SK-N-SH (cell line): ENCODE results near the gene ADCY9.

Experiments used
- CHD2 ChIP-seq: fragments of 150-350 bp; IDR thresholded peaks from 2 replicates; pipeline ENCODE4 v1.6.1; 2018; ENCODE audit warnings: low read length; ENCODE audit not compliant: partially characterized antibody
- CTCF ChIP-seq: fragments of 200-600 bp; sonication (generic); IDR thresholded peaks from 2 replicates; pipeline ENCODE4 v1.6.1; 2017; ENCODE audit warnings: antibody characterized with exemption, mild to moderate bottlenecking, moderate library complexity
- EP300 ChIP-seq, 2 experiments: IDR thresholded peaks; 2 replicates each; pipeline versions ENCODE4 v1.4.0 to v1.6.1; 2012; ENCODE audit warnings: borderline replicate concordance in 1 of 2, low read depth in 1 of 2, low read length in 1 of 2
- FOSL2 ChIP-seq: IDR thresholded peaks from 2 replicates; pipeline ENCODE4 v1.4.0; 2012; ENCODE audit warnings: low read depth, mild to moderate bottlenecking, moderate library complexity, borderline replicate concordance
- GATA2 ChIP-seq: sonication (generic); formaldehyde crosslinking; IDR thresholded peaks from 2 replicates; pipeline ENCODE4 v1.5.0; 2020; ENCODE audit warnings: mild to moderate bottlenecking, missing genetic modification reagents
- MXI1 ChIP-seq: IDR thresholded peaks from 2 replicates; pipeline ENCODE4 v1.6.1; 2012; ENCODE audit warnings: mild to moderate bottlenecking, low read depth, low read length, improper control_type of control experiment
- POLR2AphosphoS5 ChIP-seq: IDR thresholded peaks from 2 replicates; pipeline ENCODE4 v1.6.1; 2012; ENCODE audit warnings: low read depth, low read length
- REST ChIP-seq: IDR thresholded peaks from 2 replicates; pipeline ENCODE4 v1.6.1; 2012; ENCODE audit warnings: mild to moderate bottlenecking, low read depth, low read length, moderate library complexity
- SMC3 ChIP-seq: IDR thresholded peaks from 2 replicates; pipeline ENCODE4 v1.6.1; 2012; ENCODE audit warnings: low read depth, low read length, improper control_type of control experiment
- TAF1 ChIP-seq: IDR thresholded peaks from 2 replicates; pipeline ENCODE4 v1.6.1; 2012; ENCODE audit warnings: low read depth, mild to moderate bottlenecking, low read length, moderate library complexity, borderline replicate concordance
- TCF12 ChIP-seq: IDR thresholded peaks from 2 replicates; pipeline ENCODE4 v1.4.0; 2012
- TEAD4 ChIP-seq: IDR thresholded peaks from 2 replicates; pipeline ENCODE4 v1.4.0; 2012; ENCODE audit warnings: mild to moderate bottlenecking, borderline replicate concordance; ENCODE audit not compliant: insufficient read depth
- YY1 ChIP-seq: IDR thresholded peaks from 2 replicates; pipeline ENCODE4 v1.4.0; 2012; ENCODE audit warnings: low read depth, mild to moderate bottlenecking
- ZBTB33 ChIP-seq: IDR thresholded peaks from 2 replicates; pipeline ENCODE4 v1.4.0; 2012; ENCODE audit warnings: low read depth, borderline replicate concordance

- TF ChIP-seq CTCF = no peak
- no peak for TF ChIP-seq TAF1
- no peak for TF ChIP-seq SMC3
- TF ChIP-seq YY1 = no peak
- TF ChIP-seq ZBTB33 = no peak
- no peak for TF ChIP-seq FOSL2
- TF ChIP-seq EP300 (IDR thresholded peaks at IDR 0.05; ENCODE audit: borderline replicate concordance in 1 of 2, low read depth in 1 of 2, low read length in 1 of 2) = no peak
- TF ChIP-seq MXI1 = no peak
- TF ChIP-seq POLR2AphosphoS5 = no peak
- no peak for TF ChIP-seq TCF12
- TF ChIP-seq TEAD4 = no peak
- no peak for TF ChIP-seq REST
- no peak for TF ChIP-seq GATA2 (CRISPR knock-in tag)
- no peak for TF ChIP-seq CHD2
Observed at GRCh38 chr16:4049031-4049430, 67.2 kb downstream of the ADCY9 start.
